Choroid plexus epithelial cell (primary cell): ENCODE measurements around the gene VEGFA.

ENCODE experiments used
- DNase-seq: peaks from one replicate; pipeline ENCODE4 v3.0.0-alpha.2; 2010; ENCODE audit warnings: low read depth
- H3K4me3 ChIP-seq: 2 replicates; pipeline ENCODE4 v1.5.1; 2011; ENCODE audit warnings: low read depth, mild to moderate bottlenecking, control low read depth, low read length, moderate library complexity
- CTCF ChIP-seq: conservative IDR thresholded peaks from 2 replicates; pipeline ENCODE4 v1.5.1; 2011; ENCODE audit warnings: low read depth, mild to moderate bottlenecking, control low read depth, inconsistent platforms, low read length, moderate library complexity

The VEGFA gene

DNA sequence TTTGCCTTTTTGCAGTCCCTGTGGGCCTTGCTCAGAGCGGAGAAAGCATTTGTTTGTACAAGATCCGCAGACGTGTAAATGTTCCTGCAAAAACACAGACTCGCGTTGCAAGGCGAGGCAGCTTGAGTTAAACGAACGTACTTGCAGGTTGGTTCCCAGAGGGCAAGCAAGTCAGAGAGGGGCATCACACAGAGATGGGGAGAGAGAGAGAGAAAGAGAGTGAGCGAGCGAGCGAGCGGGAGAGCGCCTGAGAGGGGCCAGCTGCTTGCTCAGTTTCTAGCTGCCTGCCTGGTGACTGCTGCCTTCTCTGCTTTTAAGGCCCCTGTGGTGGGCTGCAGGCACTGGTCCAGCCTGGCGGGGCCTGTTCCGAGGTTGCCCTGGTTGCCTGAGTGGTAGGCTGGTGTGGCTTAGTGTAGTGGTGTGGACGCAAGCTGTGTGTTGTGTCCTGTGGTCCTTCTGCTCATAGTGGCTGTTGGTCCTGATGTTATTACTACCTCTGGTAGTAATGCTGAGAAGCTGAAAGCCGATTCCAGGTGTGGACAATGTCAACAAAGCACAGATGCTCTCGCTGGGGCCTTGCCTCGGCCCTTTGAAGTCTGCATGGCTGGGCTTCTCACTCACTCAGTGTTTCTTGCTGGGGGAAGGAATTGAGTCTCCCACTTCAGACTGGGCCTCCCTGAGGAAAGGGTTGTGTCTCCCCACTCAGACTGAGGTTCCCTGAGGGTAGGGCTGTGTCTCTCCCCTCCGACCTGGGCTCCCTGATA lies 12.1 kb downstream of the VEGFA start:
- no peak for TF ChIP-seq CTCF
- DNase-seq = no peak
- H3K4me3 ChIP-seq = no peak overlapping the region

- DNase-seq = no peak
- no peak for TF ChIP-seq CTCF
- H3K4me3 ChIP-seq = no peak overlapping the region
Measured at GRCh38 chr6:43782764-43783513, 12.9 kb downstream of the VEGFA start.

- TF ChIP-seq CTCF = no peak
- H3K4me3 ChIP-seq = no peak overlapping the region
- no peak for DNase-seq
Measured at GRCh38 chr6:43784049-43784855, 14.2 kb downstream of the VEGFA start.

DNA sequence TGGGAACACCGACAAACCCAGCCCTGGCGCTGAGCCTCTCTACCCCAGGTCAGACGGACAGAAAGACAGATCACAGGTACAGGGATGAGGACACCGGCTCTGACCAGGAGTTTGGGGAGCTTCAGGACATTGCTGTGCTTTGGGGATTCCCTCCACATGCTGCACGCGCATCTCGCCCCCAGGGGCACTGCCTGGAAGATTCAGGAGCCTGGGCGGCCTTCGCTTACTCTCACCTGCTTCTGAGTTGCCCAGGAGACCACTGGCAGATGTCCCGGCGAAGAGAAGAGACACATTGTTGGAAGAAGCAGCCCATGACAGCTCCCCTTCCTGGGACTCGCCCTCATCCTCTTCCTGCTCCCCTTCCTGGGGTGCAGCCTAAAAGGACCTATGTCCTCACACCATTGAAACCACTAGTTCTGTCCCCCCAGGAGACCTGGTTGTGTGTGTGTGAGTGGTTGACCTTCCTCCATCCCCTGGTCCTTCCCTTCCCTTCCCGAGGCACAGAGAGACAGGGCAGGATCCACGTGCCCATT lies 15.3 kb downstream of the VEGFA start:
- TF ChIP-seq CTCF = no peak
- no peak for DNase-seq
- no peak overlapping the region for H3K4me3 ChIP-seq

DNA sequence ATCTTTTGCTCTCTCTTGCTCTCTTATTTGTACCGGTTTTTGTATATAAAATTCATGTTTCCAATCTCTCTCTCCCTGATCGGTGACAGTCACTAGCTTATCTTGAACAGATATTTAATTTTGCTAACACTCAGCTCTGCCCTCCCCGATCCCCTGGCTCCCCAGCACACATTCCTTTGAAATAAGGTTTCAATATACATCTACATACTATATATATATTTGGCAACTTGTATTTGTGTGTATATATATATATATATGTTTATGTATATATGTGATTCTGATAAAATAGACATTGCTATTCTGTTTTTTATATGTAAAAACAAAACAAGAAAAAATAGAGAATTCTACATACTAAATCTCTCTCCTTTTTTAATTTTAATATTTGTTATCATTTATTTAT lies 15.9 kb downstream of the VEGFA start:
- no peak overlapping the region for H3K4me3 ChIP-seq
- no peak for TF ChIP-seq CTCF
- no peak for DNase-seq

DNA sequence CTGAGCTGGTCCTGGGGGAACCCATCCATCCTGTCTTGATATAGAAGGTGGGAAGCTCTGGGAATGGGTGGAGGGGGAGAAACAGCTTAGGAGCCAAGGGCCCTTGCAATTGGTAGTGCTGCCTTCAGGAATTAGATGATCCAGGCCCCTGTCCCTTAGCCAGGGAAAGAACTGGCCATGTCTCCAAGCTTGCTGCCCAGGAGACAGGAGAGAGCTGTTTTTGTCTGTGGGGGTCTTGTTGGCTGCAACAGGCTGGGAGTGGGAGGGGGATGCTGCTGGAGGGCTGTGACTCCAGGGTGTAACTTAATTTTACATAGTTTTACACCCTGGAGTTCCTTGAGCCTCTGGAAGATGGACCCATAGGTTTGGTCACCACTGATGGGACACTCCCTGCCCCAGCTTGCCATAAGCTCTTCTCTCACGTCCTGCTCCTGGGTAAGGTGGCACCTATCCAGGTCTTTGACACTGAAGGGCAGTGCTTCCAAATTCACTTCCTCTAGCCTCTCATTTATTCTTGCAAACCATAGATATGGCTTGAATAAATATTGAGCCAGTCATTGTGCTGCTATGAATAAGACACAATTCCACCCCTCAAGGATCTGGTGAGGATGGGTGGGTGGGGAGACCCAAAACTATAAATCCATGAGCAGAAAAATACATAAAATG lies 16.8 kb downstream of the VEGFA start:
- TF ChIP-seq CTCF = no peak
- no peak overlapping the region for H3K4me3 ChIP-seq
- DNase-seq = no peak
